CD4-positive, alpha-beta T cell (primary cell): ENCODE measurements around the gene CSNK2A1. TPM values are rescaled to one million over a fixed set of nuclear protein-coding genes. Genes with fewer than 3 reads are reported as not detected.
"Not testable (repeated sequence)": the region's sequence is repeated elsewhere in the genome, so short reads cannot be mapped to it uniquely, and the experiment has no call there.

ENCODE experiments used
- ATAC-seq: fragments of 200-7000 bp; cut with Tn5 transposase; one replicate; pipeline ENCODE4 v1.10.0; 2022; ENCODE audit warnings: mild to moderate bottlenecking; ENCODE audit not compliant: poor library complexity
- CTCF ChIA-PET: fragments of 350-600 bp; sonication (Branson Sonifier 250); formaldehyde crosslinking; loops from one replicate; lab custom pipeline; 2021; ENCODE audit warnings: antibody characterized with exemption, inconsistent platforms; lab: Charles Lee
- POLR2A ChIA-PET: fragments of 350-600 bp; sonication (Branson Sonifier 250); formaldehyde crosslinking; loops from one replicate; lab custom pipeline; 2021; ENCODE audit warnings: antibody characterized with exemption, inconsistent platforms; lab: Charles Lee
- DNase-seq, 14 experiments: peaks; one replicate each; pipeline ENCODE4 v3.0.0-alpha.2; 2013 to 2020; ENCODE audit warnings: mixed read lengths in 2 of 14
- H3K27ac ChIP-seq, 2 donors: one replicate each; pipeline versions ENCODE4 v1.5.1 to v1.7.0; 2013; ENCODE audit warnings: low read length in 2 of 2, low read depth in 1 of 2, mild to moderate bottlenecking in 1 of 2
- H3K27me3 ChIP-seq, 2 experiments: 1 replicate in 1 of 2; 2 replicates in 1 of 2; pipeline versions ENCODE4 v1.6.1 to v1.7.0; 2013; ENCODE audit warnings: low read length in 2 of 2, control low read depth in 1 of 2, mild to moderate bottlenecking in 1 of 2, moderate library complexity in 1 of 2; ENCODE audit not compliant: insufficient read depth in 2 of 2, control insufficient read depth in 1 of 2
- H3K36me3 ChIP-seq: one replicate; pipeline ENCODE4 v1.6.1; 2013; ENCODE audit warnings: low read length, control low read depth; ENCODE audit not compliant: insufficient read depth
- H3K4me1 ChIP-seq: one replicate; pipeline ENCODE4 v1.6.1; 2013; ENCODE audit warnings: low read length, control low read depth; ENCODE audit not compliant: insufficient read depth
- H3K4me3 ChIP-seq: one replicate; pipeline ENCODE4 v1.5.1; 2013; ENCODE audit warnings: mild to moderate bottlenecking, low read length, moderate library complexity
- H3K9me3 ChIP-seq, 2 experiments: 1 replicate in 1 of 2; 2 replicates in 1 of 2; pipeline versions ENCODE4 v1.6.1 to v1.7.0; 2013; ENCODE audit warnings: low read length in 2 of 2, mild to moderate bottlenecking in 2 of 2, control low read depth in 1 of 2, moderate library complexity in 1 of 2; ENCODE audit not compliant: control insufficient read depth in 1 of 2, insufficient read depth in 1 of 2
- H3K27ac Mint-ChIP-seq: one replicate; pipeline ENCODE4 v1.8.0; 2020; ENCODE audit warnings: mixed read lengths
- H3K27me3 Mint-ChIP-seq: one replicate; pipeline ENCODE4 v1.8.0; 2021; ENCODE audit warnings: mixed read lengths
- H3K36me3 Mint-ChIP-seq: one replicate; pipeline ENCODE4 v1.8.0; 2021; ENCODE audit warnings: low read depth, mixed read lengths
- H3K4me1 Mint-ChIP-seq: one replicate; pipeline ENCODE4 v1.8.0; 2021; ENCODE audit warnings: low read depth, mixed read lengths
- H3K4me3 Mint-ChIP-seq: one replicate; pipeline ENCODE4 v1.8.0; 2020; ENCODE audit warnings: mild to moderate bottlenecking, mixed read lengths
- H3K9me3 Mint-ChIP-seq: one replicate; pipeline ENCODE4 v1.8.0; 2020; ENCODE audit warnings: mixed read lengths
- CTCF ChIP-seq: fragments of 200-600 bp; IDR thresholded peaks from one replicate; pipeline ENCODE4 v1.8.0; 2022; ENCODE audit warnings: antibody characterized with exemption, mild to moderate bottlenecking
- intact Hi-C, 2 experiments: fragments of 100-400 bp; cut with DNase I in 1 of 2; cut with micrococcal nuclease in 1 of 2; formaldehyde crosslinking; loops; one replicate each; pipeline versions ENCODE4 v1.15.1 to v1.9.0; 2023 to 2025; cut with DNase I, micrococcal nuclease
- total RNA-seq, 174 experiments: library from RNA in 2 of 174; stranded (reverse) in 2 of 174; gene quantifications; one replicate each; pipeline ENCODE4 v1.2.3 and lab custom pipeline; 2021 to 2026

The CSNK2A1 gene
- total RNA-seq, 2 experiments from 2014 or later, result 55.5 to 56.9 TPM

GRCh38 chr20:478949-479429 is 64.6 kb downstream of the CSNK2A1 start:
- Histone ChIP-seq H3K4me1 (peaks cover 11% of the 10 kb centered on the region), H3K27ac (no peak overlapping the region), H3K27me3 (no peaks in the 10 kb centered on the region), H3K9me3 (peaks cover 0 to 3% of the 10 kb centered on the region in 2 experiments), H3K36me3 (peaks cover 23% of the 10 kb centered on the region), H3K4me3 (no peak overlapping the region)
- TF ChIP-seq CTCF, result peak; percentile 77
- peaks cover 28% of the 10 kb centered on the region for H3K4me1 Mint-ChIP-seq
- intact Hi-C loops, result loop anchor here (1.0 to 5.0 kb wide), 5 partner anchors 16 to 125 kb away; partner anchors contain the start of gene TBC1D20 (in 2 of the 2)
- ChIA-PET POLR2A (no interaction called here), CTCF (interaction anchor here (1.4 to 2.2 kb wide), 2 partner anchors 16 to 125 kb away, joined by 3 to 12 read pairs; no protein-coding TSS in a partner anchor)
- H3K36me3 Mint-ChIP-seq, result peaks cover 31% of the 10 kb centered on the region
- ATAC-seq, result peak; percentile 88
- H3K27ac Mint-ChIP-seq, result no peak overlapping the region
- DNase-seq, result peak in 6 of 14 experiments; percentile 4 to 81 (median 62)
- H3K27me3 Mint-ChIP-seq, result no peaks in the 10 kb centered on the region
- no peaks in the 10 kb centered on the region for H3K9me3 Mint-ChIP-seq
- H3K4me3 Mint-ChIP-seq, result no peak overlapping the region

- DNase-seq (no peak), ATAC-seq (peak; percentile 21)
- ChIA-PET CTCF (interaction anchor here (0.7 to 2.2 kb wide), 5 partner anchors 15 to 895 kb away, joined by 3 to 12 read pairs (median 3); partner anchors contain the start of gene TBC1D20), POLR2A (interaction anchor here (1.0 kb wide), 1 partner anchor 39 kb away, joined by 3 read pairs; no protein-coding TSS in a partner anchor)
- Mint-ChIP-seq H3K27ac (no peak overlapping the region), H3K4me3 (no peak overlapping the region), H3K27me3 (no peaks in the 10 kb centered on the region), H3K4me1 (peaks cover 28% of the 10 kb centered on the region), H3K36me3 (peaks cover 24% of the 10 kb centered on the region), H3K9me3 (no peaks in the 10 kb centered on the region)
- TF ChIP-seq CTCF, result no peak
- peaks cover 11% of the 10 kb centered on the region for H3K4me1 ChIP-seq
- no peaks in the 10 kb centered on the region for H3K27me3 ChIP-seq
- H3K27ac ChIP-seq, result no peak overlapping the region
- no peak overlapping the region for H3K4me3 ChIP-seq
- H3K36me3 ChIP-seq, result peaks cover 17% of the 10 kb centered on the region
- intact Hi-C loops, result loop anchor here (1.0 to 5.0 kb wide), 4 partner anchors 15 to 71 kb away; partner anchors contain the start of gene TBC1D20 (in 2 of the 2)
- no peaks in the 10 kb centered on the region for H3K9me3 ChIP-seq
Observed at GRCh38 chr20:478010-478948, 65.3 kb downstream of the CSNK2A1 start.

GRCh38 chr20:476561-477249 is 66.9 kb downstream of the CSNK2A1 start:
- intact Hi-C loops, result loop anchor here in 1 of 2 experiments (5.0 kb wide), 1 partner anchor 39 kb away; no protein-coding TSS in a partner anchor
- H3K27me3 ChIP-seq, H3K9me3 Mint-ChIP-seq, H3K9me3 ChIP-seq, H3K36me3 Mint-ChIP-seq, DNase-seq, H3K27ac ChIP-seq, H3K27me3 Mint-ChIP-seq, H3K27ac Mint-ChIP-seq, H3K4me3 Mint-ChIP-seq, H3K4me3 ChIP-seq, ATAC-seq: not testable (repeated sequence)
- Histone ChIP-seq H3K36me3 (peaks cover 15% of the 10 kb centered on the region), H3K4me1 (peaks cover 11% of the 10 kb centered on the region)
- POLR2A ChIA-PET, result interaction anchor here (0.6 to 1.0 kb wide), 2 partner anchors 29 to 38 kb away, joined by 3 to 5 read pairs; no protein-coding TSS in a partner anchor
- peaks cover 24% of the 10 kb centered on the region for H3K4me1 Mint-ChIP-seq
- CTCF ChIA-PET, result interaction anchor here (0.8 to 2.3 kb wide), 2 partner anchors 45 to 122 kb away, joined by 5 to 14 read pairs; no protein-coding TSS in a partner anchor
